ENCODE measurements around the gene GRIK3. TPM values are rescaled to one million over a fixed set of nuclear protein-coding genes. Genes with fewer than 3 reads are reported as not detected.

GRIK3 gene
- total and polyA plus RNA-seq, 5 experiments from 2014 or later, result not detected

- no peak for ATAC-seq
- DNase-seq, result no peak
- H3K4me1 Mint-ChIP-seq, result no peaks in the 10 kb centered on the region
- H3K27me3 Mint-ChIP-seq, result peaks cover 11 to 32% (median 27%) of the 10 kb centered on the region in 5 donors
- H3K27ac Mint-ChIP-seq, result no peak overlapping the region
- POLR2A ChIA-PET, result no interaction called here
- peaks cover 0 to 4% (median 0%) of the 10 kb centered on the region in 9 donors for H3K9me3 Mint-ChIP-seq
- no peaks in the 10 kb centered on the region for H3K36me3 Mint-ChIP-seq
- H3K4me3 Mint-ChIP-seq, result no peak overlapping the region
These were observed 153.9 kb downstream of the GRIK3 start for GRCh38 chr1:36880155-36881067.

GRCh38 chr1:36879613-36880012 lies 154.7 kb downstream of the GRIK3 start:
- H3K36me3 Mint-ChIP-seq, result no peaks in the 10 kb centered on the region
- DNase-seq, result no peak
- no peak overlapping the region for H3K4me3 Mint-ChIP-seq
- peaks cover 13 to 37% (median 27%) of the 10 kb centered on the region in 5 donors for H3K27me3 Mint-ChIP-seq
- no peak for ATAC-seq
- no peaks in the 10 kb centered on the region for H3K4me1 Mint-ChIP-seq
- POLR2A ChIA-PET, result no interaction called here
- peak overlapping the region in 1 of 10 donors; percentile 36 for H3K27ac Mint-ChIP-seq
- peaks cover 0 to 4% (median 0%) of the 10 kb centered on the region in 9 donors for H3K9me3 Mint-ChIP-seq

GRCh38 chr1:36876990-36877389 lies 157.3 kb downstream of the GRIK3 start:
- Mint-ChIP-seq H3K4me3 (no peak overlapping the region), H3K27ac (no peak overlapping the region), H3K36me3 (no peaks in the 10 kb centered on the region), H3K4me1 (no peaks in the 10 kb centered on the region), H3K9me3 (peaks cover 0 to 4% (median 0%) of the 10 kb centered on the region in 9 donors), H3K27me3 (peaks cover 12 to 33% (median 27%) of the 10 kb centered on the region in 5 donors)
- DNase-seq (no peak), ATAC-seq (no peak)
- POLR2A ChIA-PET, result no interaction called here

GRCh38 chr1:36874271-36875060 lies 159.8 kb downstream of the GRIK3 start:
- ATAC-seq, result no peak
- POLR2A ChIA-PET, result no interaction called here
- peaks cover 12 to 25% (median 15%) of the 10 kb centered on the region in 5 donors for H3K27me3 Mint-ChIP-seq
- H3K36me3 Mint-ChIP-seq, result no peaks in the 10 kb centered on the region
- H3K4me1 Mint-ChIP-seq, result no peaks in the 10 kb centered on the region
- no peak overlapping the region for H3K27ac Mint-ChIP-seq
- peak in 1 of 10 donors; percentile 7 for DNase-seq
- no peaks in the 10 kb centered on the region for H3K9me3 Mint-ChIP-seq
- H3K4me3 Mint-ChIP-seq, result no peak overlapping the region

- Mint-ChIP-seq H3K9me3 (no peaks in the 10 kb centered on the region), H3K27ac (no peak overlapping the region)
- peak in 1 of 10 donors; percentile 32 for DNase-seq
These were observed 161.5 kb downstream of the GRIK3 start for GRCh38 chr1:36872858-36873257.

GRCh38 chr1:36872126-36872754 lies 162.1 kb downstream of the GRIK3 start:
- no peak overlapping the region for H3K27ac Mint-ChIP-seq
- ATAC-seq, result no peak
- POLR2A ChIA-PET, result no interaction called here

More at GRCh38 chr1:36872858-36873257, 161.5 kb downstream of the GRIK3 start:
- Mint-ChIP-seq H3K36me3 (no peaks in the 10 kb centered on the region), H3K27me3 (peaks cover 8 to 20% (median 9%) of the 10 kb centered on the region in 5 donors), H3K4me3 (no peak overlapping the region), H3K4me1 (no peaks in the 10 kb centered on the region)
- POLR2A ChIA-PET, result no interaction called here
- ATAC-seq, result no peak

GRCh38 chr1:36871146-36871971 lies 163.0 kb downstream of the GRIK3 start:
- Mint-ChIP-seq H3K27me3 (peaks cover 0 to 13% (median 5%) of the 10 kb centered on the region in 5 donors), H3K36me3 (no peaks in the 10 kb centered on the region), H3K4me3 (no peak overlapping the region), H3K27ac (peak overlapping the region in 1 of 10 donors; percentile 30), H3K4me1 (no peaks in the 10 kb centered on the region), H3K9me3 (no peaks in the 10 kb centered on the region)
- ATAC-seq (no peak), DNase-seq (peak in 1 of 10 donors; percentile 27)
- POLR2A ChIA-PET, result no interaction called here

More at GRCh38 chr1:36872126-36872754, 162.1 kb downstream of the GRIK3 start:
- H3K27me3 Mint-ChIP-seq, result peaks cover 4 to 14% (median 5%) of the 10 kb centered on the region in 5 donors
- no peak overlapping the region for H3K4me3 Mint-ChIP-seq
- no peaks in the 10 kb centered on the region for H3K36me3 Mint-ChIP-seq
- H3K9me3 Mint-ChIP-seq, result no peaks in the 10 kb centered on the region
- H3K4me1 Mint-ChIP-seq, result no peaks in the 10 kb centered on the region
- DNase-seq, result peak in 1 of 10 donors; percentile 23

- no peak for ATAC-seq
- POLR2A ChIA-PET, result no interaction called here
- no peak overlapping the region for H3K27ac Mint-ChIP-seq
- H3K9me3 Mint-ChIP-seq, result no peaks in the 10 kb centered on the region
- no peaks in the 10 kb centered on the region for H3K36me3 Mint-ChIP-seq
- no peaks in the 10 kb centered on the region for H3K4me1 Mint-ChIP-seq
- DNase-seq, result peak in 1 of 10 donors; percentile 24
- no peak overlapping the region for H3K4me3 Mint-ChIP-seq
- peaks cover 0 to 10% (median 5%) of the 10 kb centered on the region in 5 donors for H3K27me3 Mint-ChIP-seq
These were observed 164.5 kb downstream of the GRIK3 start for GRCh38 chr1:36869826-36870225.

GRCh38 chr1:36869054-36869453 lies 165.3 kb downstream of the GRIK3 start:
- H3K36me3 Mint-ChIP-seq, result no peaks in the 10 kb centered on the region
- ATAC-seq (no peak), DNase-seq (peak in 1 of 10 donors; percentile 56)
- peaks cover 0 to 8% (median 5%) of the 10 kb centered on the region in 5 donors for H3K27me3 Mint-ChIP-seq
- H3K4me3 Mint-ChIP-seq, result no peak overlapping the region
- no peaks in the 10 kb centered on the region for H3K9me3 Mint-ChIP-seq
- POLR2A ChIA-PET, result no interaction called here
- no peak overlapping the region for H3K27ac Mint-ChIP-seq
- no peaks in the 10 kb centered on the region for H3K4me1 Mint-ChIP-seq

- Mint-ChIP-seq H3K4me1 (no peaks in the 10 kb centered on the region), H3K27ac (no peak overlapping the region), H3K9me3 (no peaks in the 10 kb centered on the region), H3K4me3 (no peak overlapping the region), H3K36me3 (no peaks in the 10 kb centered on the region), H3K27me3 (peaks cover 0 to 17% (median 11%) of the 10 kb centered on the region in 5 donors)
- ATAC-seq (no peak), DNase-seq (no peak)
- POLR2A ChIA-PET, result no interaction called here
These were observed 166.7 kb downstream of the GRIK3 start for GRCh38 chr1:36867575-36867974.

GRCh38 chr1:36866169-36866814 lies 168.0 kb downstream of the GRIK3 start:
- H3K36me3 Mint-ChIP-seq, result no peaks in the 10 kb centered on the region
- POLR2A ChIA-PET, result no interaction called here
- ATAC-seq (no peak), DNase-seq (no peak)
- no peaks in the 10 kb centered on the region for H3K9me3 Mint-ChIP-seq
- H3K4me3 Mint-ChIP-seq, result no peak overlapping the region
- no peak overlapping the region for H3K27ac Mint-ChIP-seq
- H3K27me3 Mint-ChIP-seq, result peaks cover 0 to 15% (median 11%) of the 10 kb centered on the region in 5 donors
- no peaks in the 10 kb centered on the region for H3K4me1 Mint-ChIP-seq

GRCh38 chr1:36865602-36865900 lies 168.8 kb downstream of the GRIK3 start:
- no peaks in the 10 kb centered on the region for H3K9me3 Mint-ChIP-seq
- no peak for ATAC-seq
- POLR2A ChIA-PET, result interaction anchor here (0.5 kb wide), 1 partner anchor 1659 kb away, joined by 4 read pairs; no protein-coding TSS in a partner anchor
- H3K36me3 Mint-ChIP-seq, result no peaks in the 10 kb centered on the region
- DNase-seq, result no peak
- peaks cover 0 to 20% (median 11%) of the 10 kb centered on the region in 5 donors for H3K27me3 Mint-ChIP-seq
- no peaks in the 10 kb centered on the region for H3K4me1 Mint-ChIP-seq
- H3K27ac Mint-ChIP-seq, result no peak overlapping the region
- H3K4me3 Mint-ChIP-seq, result no peak overlapping the region
